ENCODE data around the gene QKI. TPM values are rescaled to one million over a fixed set of nuclear protein-coding genes. Genes with fewer than 3 reads are reported as not detected.

Gene QKI
- total RNA-seq, 1 donor from 2014 or later: 460 TPM

GRCh38 chr6:163409712-163410111, 4.8 kb upstream of the QKI start:
- intact Hi-C loops (cut with DNase I): loop anchor here (5.0 kb wide), 1 partner anchor 147 kb away; no protein-coding TSS in a partner anchor
- no peak for DNase-seq (ENCODE audit: low spot score)

GRCh38 chr6:163412341-163412740, 2.2 kb upstream of the QKI start:
- DNase-seq (ENCODE audit: low spot score): no peak
- intact Hi-C loops (cut with DNase I): loop anchor here (2.0 to 5.0 kb wide), 2 partner anchors 150 to 232 kb away; no protein-coding TSS in a partner anchor

GRCh38 chr6:163412801-163413344, 1.6 kb upstream of the QKI start:
- intact Hi-C loops (cut with DNase I): loop anchor here (1.0 to 5.0 kb wide), 3 partner anchors 78 to 232 kb away; no protein-coding TSS in a partner anchor

GRCh38 chr6:163413345-163414116, 987 bp upstream of the QKI start:
- intact Hi-C loops (cut with DNase I): loop anchor here (1.0 to 5.0 kb wide), 4 partner anchors 78 to 233 kb away; no protein-coding TSS in a partner anchor
- DNase-seq (ENCODE audit: low spot score): peak; percentile 96

More at GRCh38 chr6:163412801-163413344, 1.6 kb upstream of the QKI start:
- no peak for DNase-seq (ENCODE audit: low spot score)

- intact Hi-C loops (cut with DNase I): loop anchor here (2.0 to 5.0 kb wide), 5 partner anchors 126 to 558 kb away; no protein-coding TSS in a partner anchor
- no peak for DNase-seq (ENCODE audit: low spot score)
These were observed 565 bp downstream of the QKI start for GRCh38 chr6:163414946-163415619.

- DNase-seq (ENCODE audit: low spot score): no peak
- intact Hi-C loops (cut with DNase I): loop anchor here (1.0 to 5.0 kb wide), 7 partner anchors 127 to 691 kb away; no protein-coding TSS in a partner anchor
These were observed 1.4 kb downstream of the QKI start for GRCh38 chr6:163415620-163416556.

- intact Hi-C loops (cut with DNase I): loop anchor here (1.0 to 5.0 kb wide), 6 partner anchors 233 to 690 kb away; no protein-coding TSS in a partner anchor
- no peak for DNase-seq (ENCODE audit: low spot score)
These were observed 2.2 kb downstream of the QKI start for GRCh38 chr6:163416557-163417253.

GRCh38 chr6:163417595-163417994, 3.1 kb downstream of the QKI start:
- DNase-seq (ENCODE audit: low spot score): no peak
- intact Hi-C loops (cut with DNase I): loop anchor here (2.0 to 5.0 kb wide), 5 partner anchors 295 to 689 kb away; no protein-coding TSS in a partner anchor

- intact Hi-C loops (cut with DNase I): loop anchor here (5.0 kb wide), 3 partner anchors 294 to 561 kb away; no protein-coding TSS in a partner anchor
- no peak for DNase-seq (ENCODE audit: low spot score)
These were observed 4.0 kb downstream of the QKI start for GRCh38 chr6:163418311-163419029.

GRCh38 chr6:163419413-163420288, 5.1 kb downstream of the QKI start:
- no peak for DNase-seq (ENCODE audit: low spot score)
- intact Hi-C loops (cut with DNase I): loop anchor here (2.0 to 10.0 kb wide), 6 partner anchors 135 to 1508 kb away; no protein-coding TSS in a partner anchor

- DNase-seq (ENCODE audit: low spot score): no peak
- intact Hi-C loops (cut with DNase I): loop anchor here (2.0 to 10.0 kb wide), 3 partner anchors 135 to 1507 kb away; no protein-coding TSS in a partner anchor
These were observed 5.7 kb downstream of the QKI start for GRCh38 chr6:163420289-163420614.

GRCh38 chr6:163422550-163422949, 8.0 kb downstream of the QKI start:
- intact Hi-C loops (cut with DNase I): loop anchor here (5.0 to 10.0 kb wide), 2 partner anchors 132 to 1505 kb away; no protein-coding TSS in a partner anchor
- DNase-seq (ENCODE audit: low spot score): no peak

- intact Hi-C loops (cut with DNase I): loop anchor here (2.0 to 10.0 kb wide), 3 partner anchors 131 to 1504 kb away; no protein-coding TSS in a partner anchor
- DNase-seq (ENCODE audit: low spot score): no peak
These were observed 9.2 kb downstream of the QKI start for GRCh38 chr6:163423696-163424095.

- intact Hi-C loops (cut with DNase I): loop anchor here (10.0 kb wide), 1 partner anchor 127 kb away; no protein-coding TSS in a partner anchor
- DNase-seq (ENCODE audit: low spot score): no peak
These were observed 13.2 kb downstream of the QKI start for GRCh38 chr6:163427498-163428254.

- intact Hi-C loops (cut with DNase I): loop anchor here (10.0 kb wide), 1 partner anchor 126 kb away; no protein-coding TSS in a partner anchor
- no peak for DNase-seq (ENCODE audit: low spot score)
These were observed 13.9 kb downstream of the QKI start for GRCh38 chr6:163428373-163428772.

Measured in cardiac septum (tissue), 1 donor.